GM20431 (cell line): ENCODE measurements around the gene AGAP3.

Experiments used
- in situ Hi-C: fragments of 300-500 bp; cut with MseI, MboI; formaldehyde crosslinking; loops from one replicate; pipeline ENCODE4 v1.15.0; 2020; ENCODE audit warnings: low sequenced_read_pairs; ENCODE audit not compliant: unreplicated experiment

Gene AGAP3

DNA sequence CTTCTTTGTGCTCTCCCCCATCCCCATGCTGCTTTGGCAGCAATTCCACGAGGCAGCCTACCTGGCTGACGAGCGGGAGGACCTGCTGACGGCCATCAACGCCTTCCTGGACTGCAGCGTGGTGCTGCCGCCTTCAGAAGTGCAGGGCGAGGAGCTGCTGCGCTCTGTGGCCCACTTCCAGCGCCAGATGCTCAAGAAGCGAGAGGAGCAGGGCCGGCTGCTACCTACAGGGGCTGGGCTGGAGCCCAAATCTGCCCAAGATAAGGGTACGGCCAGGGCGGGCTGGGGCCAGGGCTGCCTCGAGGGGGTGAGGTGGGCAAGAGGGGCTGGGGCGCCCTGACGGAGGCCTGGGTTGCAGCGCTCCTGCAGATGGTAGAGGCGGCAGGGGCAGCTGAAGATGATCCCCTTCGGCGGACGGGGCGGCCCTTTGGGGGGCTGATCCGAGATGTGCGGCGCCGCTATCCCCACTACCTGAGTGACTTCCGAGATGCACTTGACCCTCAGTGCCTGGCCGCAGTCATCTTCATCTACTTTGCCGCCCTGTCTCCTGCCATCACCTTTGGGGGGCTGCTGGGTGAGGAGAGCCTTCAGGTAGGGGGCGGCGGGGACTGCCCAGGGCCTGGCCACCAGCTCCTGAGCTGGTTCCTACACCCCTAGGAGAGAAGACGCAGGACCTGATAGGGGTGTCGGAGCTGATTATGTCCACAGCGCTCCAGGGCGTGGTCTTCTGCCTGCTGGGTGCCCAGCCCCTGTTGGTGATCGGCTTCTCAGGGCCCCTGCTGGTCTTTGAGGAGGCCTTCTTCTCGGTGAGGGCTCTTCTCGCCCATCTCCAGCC, 15.0 kb upstream of the AGAP3 start:
- in situ Hi-C loops: no loop called here

DNA sequence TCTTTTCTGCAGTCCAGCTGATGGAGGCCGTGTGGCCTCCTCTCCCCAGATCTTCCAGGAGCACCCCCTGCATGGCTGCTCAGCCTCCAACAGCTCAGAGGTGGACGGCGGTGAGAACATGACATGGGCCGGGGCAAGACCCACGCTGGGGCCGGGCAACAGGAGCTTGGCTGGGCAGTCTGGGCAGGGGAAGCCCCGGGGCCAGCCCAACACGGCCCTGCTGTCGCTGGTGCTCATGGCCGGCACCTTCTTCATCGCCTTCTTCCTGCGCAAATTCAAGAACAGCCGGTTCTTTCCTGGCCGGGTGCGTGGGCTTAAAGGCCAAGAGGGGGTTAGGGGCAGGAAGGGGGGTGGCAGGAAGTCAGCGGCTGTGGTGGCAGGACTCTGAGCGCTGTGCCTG, 12.3 kb upstream of the AGAP3 start:
- in situ Hi-C loops: no loop called here

DNA sequence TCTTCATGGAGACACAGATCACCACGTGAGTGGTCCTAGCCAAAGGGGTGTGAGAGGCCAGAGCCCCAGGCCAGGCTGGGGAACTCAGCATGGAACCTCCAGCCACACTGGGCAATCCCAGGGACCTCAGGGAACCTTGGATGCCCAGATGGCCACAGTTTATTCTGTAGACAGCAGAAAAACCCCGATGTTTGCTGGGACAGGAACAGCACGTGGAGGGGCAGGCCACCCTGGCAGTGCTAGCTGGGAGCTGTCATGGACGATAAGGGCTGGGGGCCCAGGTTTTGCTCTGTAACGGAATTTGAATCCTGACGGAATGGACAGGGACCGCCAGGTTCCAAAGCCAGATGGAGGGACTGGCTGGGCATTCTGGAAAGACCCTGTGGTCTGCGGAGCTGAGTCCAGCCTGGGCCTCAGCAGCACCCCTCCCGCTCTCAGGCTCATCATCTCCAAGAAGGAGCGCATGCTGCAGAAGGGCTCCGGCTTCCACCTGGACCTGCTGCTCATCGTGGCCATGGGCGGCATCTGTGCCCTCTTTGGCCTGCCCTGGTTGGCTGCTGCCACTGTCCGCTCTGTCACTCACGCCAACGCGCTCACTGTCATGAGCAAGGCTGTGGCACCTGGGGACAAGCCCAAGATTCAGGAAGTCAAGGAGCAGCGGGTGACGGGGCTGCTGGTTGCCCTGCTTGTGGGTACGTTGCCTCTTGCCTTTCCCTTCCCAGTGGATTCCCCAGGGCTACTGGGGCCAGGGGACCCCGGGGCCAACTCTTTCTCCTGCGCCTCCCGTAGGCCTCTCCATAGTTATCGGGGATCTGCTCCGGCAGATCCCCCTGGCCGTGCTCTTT, 11.2 kb upstream of the AGAP3 start:
- in situ Hi-C loops: no loop called here

DNA sequence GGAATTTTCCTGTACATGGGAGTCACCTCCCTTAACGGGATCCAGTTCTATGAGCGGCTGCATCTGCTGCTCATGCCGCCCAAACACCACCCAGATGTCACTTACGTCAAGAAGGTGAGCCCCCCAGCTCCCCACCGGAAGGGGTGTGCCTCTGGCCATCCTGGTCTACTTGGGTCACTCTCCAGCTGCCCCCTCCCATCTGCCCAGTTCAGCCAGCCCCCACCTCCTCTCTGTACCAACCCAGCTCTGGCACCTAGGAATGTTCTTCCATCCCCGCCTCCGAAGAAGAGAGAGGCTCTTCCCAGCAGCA, 10.7 kb upstream of the AGAP3 start:
- in situ Hi-C loops: no loop called here

DNA sequence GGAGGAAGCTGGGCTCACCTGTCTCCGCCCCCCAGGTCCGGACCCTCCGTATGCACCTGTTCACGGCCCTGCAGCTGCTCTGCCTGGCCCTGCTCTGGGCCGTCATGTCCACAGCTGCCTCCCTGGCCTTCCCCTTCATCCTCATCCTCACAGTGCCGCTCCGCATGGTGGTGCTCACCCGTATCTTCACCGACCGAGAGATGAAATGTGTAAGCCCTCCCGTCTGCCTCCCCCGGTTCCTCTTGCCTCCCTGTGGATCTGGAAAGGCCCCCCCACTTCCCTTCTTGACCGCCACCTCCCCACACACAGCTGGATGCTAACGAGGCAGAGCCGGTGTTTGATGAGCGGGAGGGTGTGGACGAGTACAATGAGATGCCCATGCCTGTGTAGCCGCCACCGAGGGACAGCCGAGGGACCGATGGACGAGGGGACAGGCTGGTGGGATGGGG, 10.3 kb upstream of the AGAP3 start:
- in situ Hi-C loops: no loop called here

DNA sequence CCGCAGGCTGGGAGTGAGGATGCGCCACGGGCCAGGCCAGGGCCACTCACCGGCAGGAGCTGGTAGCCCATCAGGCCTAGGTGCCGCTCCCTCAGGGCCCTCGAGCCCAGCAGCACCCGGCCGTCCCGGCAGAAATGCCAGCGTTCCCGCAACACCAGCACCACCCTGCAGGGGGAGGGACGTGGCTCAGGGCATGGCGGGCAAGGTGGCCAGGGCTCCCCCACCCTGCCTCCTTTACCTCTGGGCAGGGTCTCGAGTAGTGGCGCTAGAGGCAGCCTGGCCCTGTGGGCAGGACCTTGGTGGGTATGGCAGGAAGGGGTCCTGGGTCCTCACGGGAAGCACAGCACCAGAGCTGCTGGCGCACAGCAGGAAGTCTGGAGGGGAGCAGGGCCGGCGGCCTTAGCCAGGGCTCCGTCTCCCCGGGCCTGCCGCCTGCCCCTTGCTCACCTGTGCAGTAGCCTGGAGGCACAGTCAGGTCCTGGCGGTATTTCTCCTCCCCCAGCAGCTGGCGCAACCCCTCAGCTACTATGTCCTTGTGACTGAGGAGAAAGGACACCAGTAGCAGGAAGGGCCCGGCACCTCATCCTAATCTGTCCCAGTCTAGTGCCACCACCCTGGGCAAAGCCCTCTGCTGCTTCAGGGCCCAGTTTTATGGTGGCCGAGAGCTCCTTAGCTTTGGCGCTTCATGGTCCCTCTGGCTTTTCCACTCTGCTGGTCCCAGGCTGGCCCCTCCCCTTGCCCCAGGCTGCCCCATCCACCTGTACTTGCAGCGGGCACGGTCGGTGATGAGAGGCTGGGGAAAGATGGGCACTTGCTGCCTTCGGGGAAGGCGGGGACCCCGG, 9.2 kb upstream of the AGAP3 start:
- in situ Hi-C loops: no loop called here

DNA sequence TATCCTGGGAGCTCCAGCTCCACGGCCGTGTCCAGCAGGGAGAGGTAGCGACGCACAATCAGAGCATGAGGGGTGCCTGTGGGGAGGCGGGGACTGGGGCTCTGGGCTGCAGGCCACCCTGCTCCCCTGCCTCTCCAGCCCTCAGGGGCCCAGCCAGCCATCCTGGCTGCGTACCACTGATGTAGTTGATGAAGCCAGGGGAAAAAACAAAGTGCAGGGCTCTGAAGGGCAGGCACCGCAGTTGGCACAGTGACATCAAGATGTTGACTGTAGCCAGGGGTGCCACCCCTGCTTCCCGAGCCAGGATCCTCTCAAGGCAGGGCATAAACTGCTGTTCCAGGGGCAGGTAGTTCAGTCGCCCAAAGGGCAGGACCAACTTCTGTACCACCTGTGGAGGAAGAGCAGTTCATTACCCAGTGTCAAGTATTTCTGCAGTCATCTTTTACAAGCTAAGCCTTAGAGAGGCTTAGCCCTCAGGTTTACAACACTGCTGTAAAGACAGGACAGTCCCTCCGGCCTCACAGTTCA, 8.5 kb upstream of the AGAP3 start:
- in situ Hi-C loops: no loop called here

DNA sequence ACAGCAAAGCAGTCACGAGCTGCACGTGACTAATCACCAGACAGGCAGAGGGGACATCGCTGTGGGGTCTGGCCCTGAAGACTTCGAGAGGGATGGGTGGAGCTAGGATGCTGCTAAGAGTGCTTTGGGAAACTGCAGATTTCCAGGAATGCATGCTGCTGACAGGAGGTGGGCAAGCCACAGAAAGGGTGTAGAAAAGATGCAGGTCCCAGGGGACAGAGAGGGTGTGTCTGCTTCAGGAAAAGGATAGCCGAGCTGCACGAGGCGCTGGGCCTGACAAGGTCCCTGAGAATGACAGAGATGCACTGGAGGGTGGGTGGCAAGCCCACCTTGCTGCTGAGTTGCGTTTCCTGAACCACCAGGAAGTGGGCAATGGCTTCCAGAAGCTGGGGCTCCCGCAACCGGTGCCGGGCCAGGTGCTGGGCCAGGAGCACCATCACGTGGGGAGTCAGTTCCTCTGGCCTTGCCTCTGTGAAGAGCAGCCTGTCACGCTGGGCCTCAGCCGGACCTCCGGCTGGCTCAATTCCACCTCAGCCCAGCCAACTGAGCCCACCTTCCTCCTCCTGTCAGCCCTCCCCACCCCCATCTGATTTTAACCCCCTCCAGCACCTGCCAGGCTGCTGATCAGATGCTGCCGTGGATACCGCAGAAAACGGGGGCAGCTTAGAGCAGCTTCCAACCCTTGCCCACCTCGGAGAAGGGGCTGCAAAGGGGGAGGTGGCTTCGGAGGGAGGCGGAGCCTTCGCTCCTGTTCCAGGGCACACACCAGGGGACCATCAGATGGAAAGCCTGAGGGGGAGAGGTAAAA, 7.8 kb upstream of the AGAP3 start:
- in situ Hi-C loops: no loop called here

DNA sequence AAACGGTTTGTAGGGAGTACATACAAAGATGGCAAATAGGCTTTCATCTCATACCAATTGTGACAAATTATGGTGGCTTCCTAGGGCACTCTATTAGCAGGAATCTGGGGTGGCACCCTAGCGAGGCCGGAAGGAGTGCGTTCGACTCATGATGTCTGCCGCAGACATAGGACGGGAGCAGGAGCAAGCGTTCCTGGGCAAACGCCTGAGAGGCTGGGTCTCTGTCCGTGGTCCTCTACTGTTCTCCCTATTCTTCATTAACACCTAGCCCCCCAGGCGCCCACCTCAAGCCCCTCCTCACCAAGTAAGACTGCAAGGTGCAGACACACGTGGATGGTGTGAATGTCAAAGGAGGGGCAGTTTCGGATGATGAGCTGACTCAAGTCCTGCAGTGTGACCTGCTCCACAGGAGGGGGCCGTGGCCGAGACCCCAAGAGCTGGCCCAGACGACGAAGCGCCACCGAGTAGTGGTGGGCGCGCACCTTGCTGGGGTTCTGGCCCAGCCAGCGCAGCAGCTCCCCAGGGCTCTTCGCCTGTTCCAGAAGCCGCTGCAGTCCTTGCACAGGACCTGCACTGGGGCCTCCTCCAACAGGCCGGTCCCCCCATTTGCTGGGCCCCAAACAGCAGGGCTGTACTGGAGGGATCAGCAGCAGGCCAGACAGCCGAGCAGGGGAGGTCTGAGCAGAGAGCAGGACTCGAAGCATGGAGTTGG, 6.9 kb upstream of the AGAP3 start:
- in situ Hi-C loops: no loop called here

DNA sequence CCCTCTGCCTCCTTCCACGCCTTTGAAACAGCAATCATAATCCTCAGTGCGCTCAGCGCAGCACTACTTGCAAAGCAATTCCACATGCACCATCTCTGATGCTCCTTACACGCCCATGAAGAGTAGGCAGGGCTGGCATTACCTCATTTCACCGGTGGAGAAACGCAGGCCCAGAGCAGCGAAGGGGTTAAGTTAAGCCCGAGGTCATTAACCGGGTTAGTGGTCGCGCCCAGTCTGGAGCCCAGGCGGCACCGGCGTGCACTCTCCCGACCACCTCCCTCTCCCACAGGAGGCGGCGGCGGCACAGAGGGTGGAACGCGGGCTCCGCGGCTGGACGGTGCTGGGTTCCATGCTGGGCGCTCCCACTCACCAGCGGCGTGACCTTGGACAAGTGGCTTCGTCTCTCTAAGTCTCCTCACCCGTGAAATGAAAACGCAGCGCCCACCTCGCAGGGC, 6.2 kb upstream of the AGAP3 start:
- in situ Hi-C loops: no loop called here

DNA sequence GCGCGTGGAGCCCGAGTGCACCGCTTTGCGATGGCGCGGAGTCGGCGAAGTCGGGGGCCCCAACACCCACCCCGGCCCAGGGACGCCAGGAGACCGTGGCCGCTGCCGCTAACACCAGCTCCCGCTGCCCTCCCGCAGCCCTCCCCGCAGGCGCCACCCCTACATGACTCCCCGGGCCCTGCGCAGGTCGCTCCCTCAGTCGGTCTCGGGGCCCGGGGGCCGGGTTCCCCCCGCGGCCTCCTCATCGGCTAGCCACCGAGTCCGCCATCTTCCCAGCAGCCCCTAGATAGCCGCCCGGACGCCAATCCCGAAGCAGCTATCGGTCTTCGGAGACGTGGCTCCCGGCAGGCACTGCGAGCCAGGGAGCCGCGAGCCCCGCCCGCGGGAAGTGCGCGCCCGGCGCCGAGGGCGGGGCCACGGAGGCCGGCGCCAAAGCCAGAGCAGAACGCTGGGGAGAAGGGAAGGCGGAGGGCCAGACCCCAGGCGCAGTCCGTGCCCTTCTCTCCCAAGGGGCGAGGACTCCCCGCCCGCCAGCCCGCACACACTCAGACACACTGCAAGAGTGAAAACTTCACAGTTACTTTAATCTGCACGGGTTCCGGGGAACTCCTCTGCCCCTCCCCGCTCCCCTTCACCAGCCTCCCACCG, 5.6 kb upstream of the AGAP3 start, which contains the start of gene FASTK:
Gene FASTK, minus strand, starts transcription at position 288 of the 648 bp plus-strand sequence. Its CDS starts 43 bp downstream, at position 245.
- in situ Hi-C loops: no loop called here

DNA sequence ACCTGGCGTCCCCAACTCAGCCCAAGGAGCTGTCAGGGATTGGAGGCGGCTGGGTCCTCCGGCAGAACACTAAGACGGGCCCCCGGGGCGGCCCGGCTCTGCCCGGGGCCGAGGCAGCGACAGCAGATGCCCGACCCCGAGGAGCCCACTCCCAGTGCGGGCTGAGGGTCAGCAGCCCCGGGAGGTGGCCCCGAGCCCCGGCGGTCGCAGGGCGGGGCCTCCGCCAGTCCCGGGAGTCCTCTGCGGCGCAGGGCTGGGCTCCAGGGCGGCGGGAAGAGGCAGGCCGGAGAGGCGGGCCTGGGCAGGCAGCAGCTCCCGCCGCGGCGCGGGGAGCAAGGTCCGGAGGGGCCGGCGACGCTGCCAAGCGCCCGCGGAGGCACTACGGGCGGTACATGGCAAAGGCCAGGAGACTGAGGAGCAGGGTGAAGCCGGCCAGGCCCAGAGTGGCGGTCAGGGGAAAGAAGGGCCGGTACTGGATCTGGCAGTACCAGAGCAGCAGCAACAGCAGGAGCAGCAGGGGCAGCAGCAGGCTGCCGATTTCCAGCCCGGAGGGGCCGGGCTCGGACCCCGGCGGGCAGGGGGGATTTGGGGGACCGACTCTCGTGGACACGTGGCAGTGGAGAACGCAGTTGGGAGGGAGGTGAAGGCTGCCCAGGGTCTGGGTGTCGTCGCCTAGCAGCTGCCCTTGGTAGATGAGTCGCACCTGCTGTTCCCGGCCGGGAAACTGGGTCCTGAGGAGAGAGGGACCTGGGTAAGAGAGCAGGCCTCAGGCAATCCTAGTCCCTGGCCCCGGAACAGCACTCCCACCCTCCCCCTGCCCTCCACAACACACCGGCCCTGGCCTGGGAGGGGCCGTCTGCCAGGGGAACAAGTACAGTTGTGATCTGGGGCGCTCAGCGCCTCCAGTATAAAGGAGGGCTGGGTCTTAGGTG, 4.8 kb upstream of the AGAP3 start:
- in situ Hi-C loops: no loop called here

DNA sequence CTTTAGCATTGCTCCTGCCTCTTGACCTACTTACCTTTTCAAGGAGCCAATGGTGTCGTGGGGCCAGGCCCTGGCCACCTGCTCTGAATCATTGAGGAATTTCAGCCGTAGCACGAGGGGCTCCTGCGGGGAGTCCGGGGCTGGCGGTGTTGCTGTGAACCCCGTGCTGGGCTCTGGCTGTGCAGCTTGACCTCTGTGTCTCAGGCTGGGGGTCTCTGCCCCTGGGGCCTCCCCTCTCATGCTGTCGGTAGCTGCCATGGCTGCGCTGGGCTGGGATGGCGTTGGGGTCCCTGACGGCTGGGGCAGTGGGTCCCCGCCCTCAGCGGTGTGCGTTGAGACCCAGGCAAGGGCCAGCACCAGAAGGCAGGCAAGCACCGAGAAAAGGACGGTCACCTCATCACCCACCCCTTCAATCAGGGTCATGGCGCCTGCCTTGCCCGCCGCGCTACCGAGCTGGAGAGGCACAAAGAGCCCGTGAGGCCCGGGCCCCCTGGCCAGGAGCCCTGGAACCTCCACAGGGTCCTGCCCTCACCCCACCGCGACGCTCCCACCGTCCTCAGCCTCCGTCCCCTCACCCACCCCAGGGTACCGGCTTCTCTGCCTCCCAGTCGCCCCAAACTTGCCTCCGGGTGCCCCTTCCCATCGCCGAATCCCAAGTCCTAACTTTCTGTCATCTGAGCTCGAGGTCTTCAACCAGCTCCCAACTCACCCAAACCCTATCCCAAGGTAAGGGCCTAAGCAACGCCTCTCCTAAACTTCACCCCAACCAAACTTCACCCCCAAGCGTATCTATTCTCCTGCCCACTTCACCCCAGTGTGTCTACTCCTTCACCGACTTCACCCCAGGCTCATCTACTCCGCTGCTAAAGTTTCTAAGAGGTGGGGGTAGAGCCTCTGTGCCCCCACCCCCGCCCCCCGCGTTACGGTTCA, 3.9 kb upstream of the AGAP3 start:
- in situ Hi-C loops: no loop called here

DNA sequence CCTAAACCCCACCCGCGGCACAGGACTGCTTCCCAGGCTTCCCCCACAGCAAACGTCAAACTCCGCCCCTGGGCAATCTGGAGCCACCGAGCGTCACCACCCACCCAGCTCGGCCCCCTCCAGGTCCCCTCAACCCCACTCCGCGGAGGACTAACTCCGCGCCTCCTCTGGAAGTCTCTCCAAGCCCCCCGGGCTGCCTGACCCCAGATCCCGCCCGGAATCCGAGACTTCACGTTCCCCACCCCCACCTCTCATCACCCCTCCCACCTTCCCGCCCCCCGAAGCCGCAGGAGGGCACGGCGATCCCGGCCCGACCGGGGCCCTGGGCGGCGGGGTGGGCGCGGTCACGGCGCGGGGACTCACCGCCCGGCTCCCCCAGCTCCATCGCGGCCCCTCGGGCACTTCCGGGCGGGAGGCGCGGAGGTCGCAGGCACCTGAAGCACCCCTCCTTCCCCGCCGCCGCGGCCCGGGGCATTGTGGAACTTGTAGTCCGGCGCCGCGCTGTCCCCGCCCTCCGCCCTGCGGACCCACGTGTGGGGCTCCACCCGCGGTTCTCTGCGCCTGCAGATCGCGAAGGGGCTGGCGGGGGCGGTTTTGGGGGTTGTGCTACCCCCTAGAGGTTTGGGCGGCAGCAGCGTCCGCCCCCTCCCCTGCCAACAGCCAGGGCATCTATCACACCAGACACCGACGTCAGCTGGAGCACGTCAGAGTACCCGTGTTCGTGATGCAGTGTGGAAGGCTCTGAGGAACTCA, 3.0 kb upstream of the AGAP3 start, which contains the start of gene TMUB1:
Gene TMUB1, minus strand, starts transcription at position 423 of the 753 bp plus-strand sequence. CDS start 930 bp downstream, outside the sequence.
- in situ Hi-C loops: no loop called here

DNA sequence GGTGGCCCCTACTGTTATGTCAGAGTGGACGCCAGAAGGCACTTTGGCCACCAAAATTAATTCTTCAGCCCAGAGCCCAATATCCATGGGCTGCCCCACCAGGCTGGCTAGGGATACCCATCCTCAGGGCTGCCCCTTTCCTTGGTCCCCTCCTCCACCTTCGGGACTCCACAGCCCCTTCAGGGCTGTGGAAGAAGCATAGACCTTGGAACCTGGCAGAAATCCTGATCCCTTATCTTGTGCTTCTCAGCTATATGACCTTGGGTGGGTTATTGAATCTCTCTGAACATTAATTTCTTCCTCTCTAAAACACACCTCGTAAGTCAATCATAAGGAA, 2.5 kb upstream of the AGAP3 start:
- in situ Hi-C loops: no loop called here

DNA sequence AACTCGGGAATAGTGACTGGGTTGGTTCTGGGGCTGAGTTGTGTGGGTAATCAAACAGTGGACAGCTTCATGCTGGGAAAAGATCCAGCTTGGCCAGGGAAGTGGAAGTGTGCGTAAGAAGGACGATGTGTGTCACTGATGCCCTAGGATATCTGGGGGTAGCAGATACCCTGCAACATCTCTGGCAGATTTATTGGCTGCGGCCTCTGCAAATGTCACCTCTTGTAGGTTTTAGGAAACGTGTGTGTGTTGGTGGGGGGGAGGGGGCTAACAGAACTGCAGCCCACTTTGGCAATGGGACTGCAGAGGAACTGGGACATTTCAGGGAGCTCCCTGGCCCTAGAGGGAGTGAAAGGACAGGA, 965 bp upstream of the AGAP3 start:
- in situ Hi-C loops: no loop called here
